PC-9 (cell line): ENCODE measurements around the gene TFCP2L1.

Experiments used
- EZH2 ChIP-seq: fragments of 200-600 bp; sonication (generic); IDR thresholded peaks from 2 replicates; pipeline ENCODE4 v1.8.0; 2017; ENCODE audit warnings: antibody characterized with exemption, low read depth
- TF ChIP-seq, protein P1 (sequence below): fragments of 200-600 bp; sonication (generic); conservative IDR thresholded peaks from 2 replicates; pipeline ENCODE4 v1.6.1; 2017; ENCODE audit warnings: mixed run types, antibody characterized with exemption, mild to moderate bottlenecking, moderate library complexity

DNA sequence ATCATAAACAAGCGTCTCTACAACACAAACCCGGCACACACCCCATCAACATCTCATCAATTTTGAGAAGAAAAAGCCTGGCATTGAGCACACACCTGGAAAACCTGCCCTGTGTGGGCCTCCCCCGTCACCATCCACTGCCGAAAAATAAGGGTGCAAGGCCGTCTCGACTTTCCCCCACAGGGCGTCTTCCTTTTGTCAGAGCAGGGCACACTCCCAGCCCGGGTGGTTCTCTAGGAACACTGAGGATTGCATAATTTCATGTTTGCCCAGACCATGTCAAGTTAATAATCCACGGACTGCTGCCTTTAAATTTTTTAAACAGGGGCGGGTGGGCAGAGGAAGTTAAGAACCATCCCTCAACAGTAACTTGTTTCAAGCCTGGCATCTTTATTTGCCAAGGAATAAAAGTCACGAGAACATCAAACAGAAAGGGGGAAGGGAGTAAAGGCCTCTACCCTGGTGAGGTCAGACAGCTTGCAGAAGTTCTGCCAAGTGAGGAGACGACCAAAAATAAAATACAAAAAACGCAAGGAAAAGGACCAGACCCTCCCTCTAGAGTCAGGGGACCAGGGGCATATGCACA lies 2.1 kb downstream of the TFCP2L1 start:
- TF ChIP-seq EZH2 = no peak
- TF ChIP-seq, protein P1, sequence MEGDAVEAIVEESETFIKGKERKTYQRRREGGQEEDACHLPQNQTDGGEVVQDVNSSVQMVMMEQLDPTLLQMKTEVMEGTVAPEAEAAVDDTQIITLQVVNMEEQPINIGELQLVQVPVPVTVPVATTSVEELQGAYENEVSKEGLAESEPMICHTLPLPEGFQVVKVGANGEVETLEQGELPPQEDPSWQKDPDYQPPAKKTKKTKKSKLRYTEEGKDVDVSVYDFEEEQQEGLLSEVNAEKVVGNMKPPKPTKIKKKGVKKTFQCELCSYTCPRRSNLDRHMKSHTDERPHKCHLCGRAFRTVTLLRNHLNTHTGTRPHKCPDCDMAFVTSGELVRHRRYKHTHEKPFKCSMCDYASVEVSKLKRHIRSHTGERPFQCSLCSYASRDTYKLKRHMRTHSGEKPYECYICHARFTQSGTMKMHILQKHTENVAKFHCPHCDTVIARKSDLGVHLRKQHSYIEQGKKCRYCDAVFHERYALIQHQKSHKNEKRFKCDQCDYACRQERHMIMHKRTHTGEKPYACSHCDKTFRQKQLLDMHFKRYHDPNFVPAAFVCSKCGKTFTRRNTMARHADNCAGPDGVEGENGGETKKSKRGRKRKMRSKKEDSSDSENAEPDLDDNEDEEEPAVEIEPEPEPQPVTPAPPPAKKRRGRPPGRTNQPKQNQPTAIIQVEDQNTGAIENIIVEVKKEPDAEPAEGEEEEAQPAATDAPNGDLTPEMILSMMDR = no peak
